Measurements from ENCODE around the gene LRCOL1.

DNA sequence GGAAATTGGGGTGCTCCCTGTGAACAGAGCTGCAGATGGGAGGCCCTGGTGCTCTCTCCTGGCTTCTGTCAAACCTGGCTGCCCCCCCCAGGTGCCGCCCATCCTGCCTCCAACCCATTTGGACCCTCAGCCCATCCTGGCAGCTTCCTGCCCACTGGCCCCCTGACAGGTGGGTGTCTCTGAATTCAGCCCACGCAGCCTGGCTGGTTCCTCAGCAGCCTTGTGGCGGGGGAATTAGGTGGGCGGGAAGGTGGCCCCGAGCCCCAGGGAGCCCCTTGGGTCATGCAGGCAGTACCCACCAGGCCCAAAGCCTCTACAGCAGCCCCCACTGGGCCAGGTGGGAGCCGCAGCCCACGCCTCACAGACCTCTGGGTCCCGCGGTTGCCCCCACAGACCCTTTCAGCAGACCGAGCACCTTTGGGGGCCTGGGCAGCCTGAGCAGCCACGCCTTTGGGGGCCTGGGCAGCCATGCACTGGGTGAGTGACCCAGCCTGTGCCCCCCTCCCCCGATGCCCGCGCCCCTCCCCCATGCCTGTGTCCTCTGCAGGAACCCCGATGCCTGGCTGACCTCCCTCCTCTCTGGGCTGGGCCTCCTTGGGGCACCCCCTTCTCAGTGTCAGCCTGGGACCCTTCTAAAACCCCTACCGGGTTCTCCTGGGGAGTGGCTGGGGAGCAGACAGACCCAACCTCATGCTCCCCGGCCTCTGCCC is 28.9 kb downstream of the LRCOL1 start:
- TF ChIP-seq, protein P1, sequence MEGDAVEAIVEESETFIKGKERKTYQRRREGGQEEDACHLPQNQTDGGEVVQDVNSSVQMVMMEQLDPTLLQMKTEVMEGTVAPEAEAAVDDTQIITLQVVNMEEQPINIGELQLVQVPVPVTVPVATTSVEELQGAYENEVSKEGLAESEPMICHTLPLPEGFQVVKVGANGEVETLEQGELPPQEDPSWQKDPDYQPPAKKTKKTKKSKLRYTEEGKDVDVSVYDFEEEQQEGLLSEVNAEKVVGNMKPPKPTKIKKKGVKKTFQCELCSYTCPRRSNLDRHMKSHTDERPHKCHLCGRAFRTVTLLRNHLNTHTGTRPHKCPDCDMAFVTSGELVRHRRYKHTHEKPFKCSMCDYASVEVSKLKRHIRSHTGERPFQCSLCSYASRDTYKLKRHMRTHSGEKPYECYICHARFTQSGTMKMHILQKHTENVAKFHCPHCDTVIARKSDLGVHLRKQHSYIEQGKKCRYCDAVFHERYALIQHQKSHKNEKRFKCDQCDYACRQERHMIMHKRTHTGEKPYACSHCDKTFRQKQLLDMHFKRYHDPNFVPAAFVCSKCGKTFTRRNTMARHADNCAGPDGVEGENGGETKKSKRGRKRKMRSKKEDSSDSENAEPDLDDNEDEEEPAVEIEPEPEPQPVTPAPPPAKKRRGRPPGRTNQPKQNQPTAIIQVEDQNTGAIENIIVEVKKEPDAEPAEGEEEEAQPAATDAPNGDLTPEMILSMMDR (IDR thresholded peaks at IDR 0.05; ENCODE audit: borderline replicate concordance, extremely low read depth, low read length, poor library complexity, severe bottlenecking) = no peak
- no peak for TF ChIP-seq EZH2 (IDR thresholded peaks at IDR 0.05; ENCODE audit: borderline replicate concordance, low read depth, low read length, severe bottlenecking)

Measured in DND-41 (cell line).